OCI-LY7 (cell line): Measurements from ENCODE around the gene MERTK.

Experiments used
- CTCF ChIP-seq: fragments of 200-600 bp; sonication (generic); conservative IDR thresholded peaks from 2 replicates; pipeline ENCODE4 v1.5.1; 2014; ENCODE audit warnings: mild to moderate bottlenecking, antibody characterized with exemption, low read length, moderate library complexity, mixed read lengths
- EZH2phosphoT487 ChIP-seq: fragments of 200-600 bp; sonication (generic); IDR thresholded peaks from 2 replicates; pipeline ENCODE4 v1.6.1; 2018; ENCODE audit warnings: low read depth, borderline replicate concordance, mild to moderate bottlenecking, mixed run types, antibody characterized with exemption, low read length, moderate library complexity, mixed read lengths

- no peak for TF ChIP-seq CTCF
- no peak for TF ChIP-seq EZH2phosphoT487
Measured at GRCh38 chr2:112056626-112056987, 158.2 kb downstream of the MERTK start.
